Measurements from ENCODE around the gene RGS14.

The RGS14 gene

GRCh38 chr5:177315411-177315810 lies 42.3 kb upstream of the RGS14 start:
- no peaks in the 10 kb centered on the region for H3K9me2 ChIP-seq (replicated peaks; ENCODE audit: control insufficient read depth, low read length)
- 0 out of 2 replicates have a peak, but pooled peaks cover 3% of the 10 kb centered on the region for H3F3A ChIP-seq (ENCODE audit: control insufficient read depth, insufficient read depth)
- no peak for TF ChIP-seq EZH2phosphoT487 (IDR thresholded peaks at IDR 0.05; ENCODE audit: borderline replicate concordance, low read length)
- TF ChIP-seq, protein P1, sequence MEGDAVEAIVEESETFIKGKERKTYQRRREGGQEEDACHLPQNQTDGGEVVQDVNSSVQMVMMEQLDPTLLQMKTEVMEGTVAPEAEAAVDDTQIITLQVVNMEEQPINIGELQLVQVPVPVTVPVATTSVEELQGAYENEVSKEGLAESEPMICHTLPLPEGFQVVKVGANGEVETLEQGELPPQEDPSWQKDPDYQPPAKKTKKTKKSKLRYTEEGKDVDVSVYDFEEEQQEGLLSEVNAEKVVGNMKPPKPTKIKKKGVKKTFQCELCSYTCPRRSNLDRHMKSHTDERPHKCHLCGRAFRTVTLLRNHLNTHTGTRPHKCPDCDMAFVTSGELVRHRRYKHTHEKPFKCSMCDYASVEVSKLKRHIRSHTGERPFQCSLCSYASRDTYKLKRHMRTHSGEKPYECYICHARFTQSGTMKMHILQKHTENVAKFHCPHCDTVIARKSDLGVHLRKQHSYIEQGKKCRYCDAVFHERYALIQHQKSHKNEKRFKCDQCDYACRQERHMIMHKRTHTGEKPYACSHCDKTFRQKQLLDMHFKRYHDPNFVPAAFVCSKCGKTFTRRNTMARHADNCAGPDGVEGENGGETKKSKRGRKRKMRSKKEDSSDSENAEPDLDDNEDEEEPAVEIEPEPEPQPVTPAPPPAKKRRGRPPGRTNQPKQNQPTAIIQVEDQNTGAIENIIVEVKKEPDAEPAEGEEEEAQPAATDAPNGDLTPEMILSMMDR (IDR thresholded peaks at IDR 0.05; ENCODE audit: low read depth, low read length, poor library complexity, severe bottlenecking): no peak
- H3K4me1 ChIP-seq (ENCODE audit: control insufficient read depth, low read length): peaks cover 19% of the 10 kb centered on the region
- H3K4me3 ChIP-seq (ENCODE audit: low read length): no peak overlapping the region
- peaks cover 11% of the 10 kb centered on the region for H3K79me2 ChIP-seq (ENCODE audit: control insufficient read depth, low read length)
- H3K27ac ChIP-seq (ENCODE audit: low read depth, low read length): no peak overlapping the region
- H3K36me3 ChIP-seq (ENCODE audit: control insufficient read depth, low read length): peaks cover 20% of the 10 kb centered on the region
- peaks cover 9% of the 10 kb centered on the region for H3K9me3 ChIP-seq (ENCODE audit: control insufficient read depth, insufficient read depth, low read length)
- H3K27me3 ChIP-seq (ENCODE audit: control insufficient read depth, low read length): no peaks in the 10 kb centered on the region
- H4K20me1 ChIP-seq (ENCODE audit: control insufficient read depth, insufficient read depth, low read depth, low read length): peaks cover 3% of the 10 kb centered on the region
- H3K4me2 ChIP-seq (ENCODE audit: low read length): no peak overlapping the region

GRCh38 chr5:177316005-177316404 lies 41.7 kb upstream of the RGS14 start:
- no peak overlapping the region for H3K4me3 ChIP-seq (ENCODE audit: low read length)
- H3K4me1 ChIP-seq (ENCODE audit: control insufficient read depth, low read length): peaks cover 19% of the 10 kb centered on the region
- H3K79me2 ChIP-seq (ENCODE audit: control insufficient read depth, low read length): peaks cover 5% of the 10 kb centered on the region
- H4K20me1 ChIP-seq (ENCODE audit: control insufficient read depth, insufficient read depth, low read depth, low read length): no peaks in the 10 kb centered on the region
- no peak overlapping the region for H3K27ac ChIP-seq (ENCODE audit: low read depth, low read length)
- H3K27me3 ChIP-seq (ENCODE audit: control insufficient read depth, low read length): no peaks in the 10 kb centered on the region
- no peaks in the 10 kb centered on the region for H3K9me2 ChIP-seq (replicated peaks; ENCODE audit: control insufficient read depth, low read length)
- peaks cover 9% of the 10 kb centered on the region for H3K9me3 ChIP-seq (ENCODE audit: control insufficient read depth, insufficient read depth, low read length)
- peaks cover 14% of the 10 kb centered on the region for H3K36me3 ChIP-seq (ENCODE audit: control insufficient read depth, low read length)
- no peak overlapping the region for H3K4me2 ChIP-seq (ENCODE audit: low read length)
- 0 out of 2 replicates have a peak, but pooled peaks cover 2% of the 10 kb centered on the region for H3F3A ChIP-seq (ENCODE audit: control insufficient read depth, insufficient read depth)
- TF ChIP-seq EZH2phosphoT487 (IDR thresholded peaks at IDR 0.05; ENCODE audit: borderline replicate concordance, low read length): no peak
- TF ChIP-seq, protein P1 (IDR thresholded peaks at IDR 0.05; ENCODE audit: low read depth, low read length, poor library complexity, severe bottlenecking): no peak

DNA sequence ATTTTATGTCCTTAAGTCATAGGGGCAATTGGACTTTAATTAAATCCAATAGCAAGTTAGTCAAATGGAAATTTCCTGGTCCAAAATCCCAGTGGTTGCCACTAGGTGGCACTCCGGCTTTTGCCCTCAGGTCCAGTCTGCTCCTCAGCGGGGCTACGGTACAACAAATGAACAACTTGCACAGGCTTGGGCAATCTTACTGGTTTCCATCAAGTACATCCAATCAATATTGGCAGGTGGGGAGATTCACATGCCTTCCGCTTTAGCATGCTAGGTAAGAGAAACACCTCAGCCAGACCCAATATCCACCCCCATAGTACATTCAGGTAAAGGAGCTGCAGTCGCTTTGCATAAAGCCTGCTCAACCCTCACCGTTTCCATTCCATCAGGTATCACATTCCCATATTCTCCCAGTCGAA lies 39.8 kb upstream of the RGS14 start:
- Histone ChIP-seq H3K4me3 (ENCODE audit: low read length) (no peak overlapping the region), H3K27ac (ENCODE audit: low read depth, low read length) (no peak overlapping the region), H4K20me1 (ENCODE audit: control insufficient read depth, insufficient read depth, low read depth, low read length) (no peaks in the 10 kb centered on the region), H3K27me3 (ENCODE audit: control insufficient read depth, low read length) (no peaks in the 10 kb centered on the region), H3K4me1 (ENCODE audit: control insufficient read depth, low read length) (peaks cover 15% of the 10 kb centered on the region), H3F3A (ENCODE audit: control insufficient read depth, insufficient read depth) (peaks cover 3% of the 10 kb centered on the region; the same call in 1 of the 2 replicates), H3K9me2 (replicated peaks; ENCODE audit: control insufficient read depth, low read length) (no peaks in the 10 kb centered on the region), H3K79me2 (ENCODE audit: control insufficient read depth, low read length) (no peaks in the 10 kb centered on the region), H3K4me2 (ENCODE audit: low read length) (no peak overlapping the region), H3K36me3 (ENCODE audit: control insufficient read depth, low read length) (peaks cover 8% of the 10 kb centered on the region), H3K9me3 (ENCODE audit: control insufficient read depth, insufficient read depth, low read length) (peaks cover 9% of the 10 kb centered on the region)
- TF ChIP-seq EZH2phosphoT487 (IDR thresholded peaks at IDR 0.05; ENCODE audit: borderline replicate concordance, low read length): no peak
- TF ChIP-seq, protein P1 (IDR thresholded peaks at IDR 0.05; ENCODE audit: low read depth, low read length, poor library complexity, severe bottlenecking): peak; percentile 95

Data from DOHH2 (cell line).